Activated CD4-positive, alpha-beta T cell treated with anti-CD3 and anti-CD28 coated beads for 48 hours (primary cell): ENCODE measurements around the gene KRTAP6-1.

Experiments used
- DNase-seq: peaks from one replicate; pipeline ENCODE4 v3.0.0-alpha.2; 2020

The KRTAP6-1 gene

GRCh38 chr21:30567617-30568016 lies 46.1 kb downstream of the KRTAP6-1 start:
- DNase-seq: no peak

DNA sequence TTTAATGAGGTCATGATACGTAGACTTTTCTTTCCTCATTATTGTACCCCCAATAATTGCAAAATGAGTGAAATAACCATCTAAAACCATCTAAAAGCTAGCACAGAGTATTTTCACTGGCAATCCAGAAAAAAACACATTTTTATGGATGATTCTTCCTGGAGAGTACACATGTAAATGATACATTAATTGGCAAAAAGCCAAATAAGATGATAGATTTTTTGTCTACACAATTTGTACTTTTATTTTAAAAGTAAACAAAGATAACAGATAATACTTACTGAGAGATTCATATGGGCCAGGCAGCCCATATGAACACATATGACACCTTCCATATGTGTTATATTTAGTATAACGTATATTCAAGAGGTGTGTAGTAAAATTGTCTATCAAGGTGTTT lies 50.1 kb downstream of the KRTAP6-1 start:
- no peak for DNase-seq
